MCF 10A (cell line): ENCODE data around the gene COL6A2. TPM values are rescaled to one million over a fixed set of nuclear protein-coding genes. Genes with fewer than 3 reads are reported as not detected.

Experiments used
- BruUV-seq: library from RNA; stranded (reverse); fragments of 400-500 nt; replicated peaks from 2 replicates; lab custom pipeline; 2021; lab: Mats Ljungman, UMichigan
- CTCF ChIA-PET: fragments of 300-600 bp; sonication (Branson Sonifier 250); formaldehyde crosslinking; extraction: SDS; loops from one replicate; lab custom pipeline; 2021; ENCODE audit warnings: antibody characterized with exemption, inconsistent platforms; lab: Yijun Ruan, JAX
- POLR2A ChIA-PET: fragments of 300-600, 350-650 bp; sonication (Branson Sonifier 250); formaldehyde crosslinking; extraction: SDS; loops from one replicate; lab custom pipeline; 2020; ENCODE audit warnings: antibody characterized with exemption, inconsistent platforms; lab: Yijun Ruan, JAX
- DNase-seq: peaks from one replicate; pipeline ENCODE4 v3.0.0-alpha.2; 2018; ENCODE audit not compliant: unreplicated experiment
- H3K27ac Mint-ChIP-seq: one replicate; pipeline ENCODE4 v1.8.0; 2022; ENCODE audit warnings: mild to moderate bottlenecking, low read depth, mixed read lengths; ENCODE audit not compliant: unreplicated experiment
- H3K27me3 Mint-ChIP-seq: one replicate; pipeline ENCODE4 v1.8.0; 2022; ENCODE audit warnings: mixed read lengths; ENCODE audit not compliant: insufficient read depth, unreplicated experiment
- H3K36me3 Mint-ChIP-seq: one replicate; pipeline ENCODE4 v1.8.0; 2022; ENCODE audit warnings: mild to moderate bottlenecking, moderate library complexity, mixed read lengths; ENCODE audit not compliant: insufficient read depth, unreplicated experiment
- H3K4me1 Mint-ChIP-seq: one replicate; pipeline ENCODE4 v1.8.0; 2022; ENCODE audit warnings: mixed read lengths; ENCODE audit not compliant: insufficient read depth, unreplicated experiment
- H3K4me3 Mint-ChIP-seq: one replicate; pipeline ENCODE4 v1.8.0; 2022; ENCODE audit warnings: mild to moderate bottlenecking, moderate library complexity, mixed read lengths; ENCODE audit not compliant: unreplicated experiment
- H3K9me3 Mint-ChIP-seq: one replicate; pipeline ENCODE4 v1.8.0; 2022; ENCODE audit warnings: mixed read lengths; ENCODE audit not compliant: unreplicated experiment
- intact Hi-C: fragments of 100-400 bp; cut with micrococcal nuclease; formaldehyde crosslinking; loops from 2 replicates; pipeline ENCODE4 v1.14.1; 2022
- total RNA-seq: library from RNA; stranded (reverse); gene quantifications from 2 replicates; pipeline ENCODE4 v1.2.3, GENCODE V29; 2022
- TF ChIP-seq, protein P1 (sequence below): fragments of 200-600 bp; IDR thresholded peaks from one replicate; pipeline ENCODE4 v1.8.0; 2022; ENCODE audit warnings: antibody characterized with exemption, mild to moderate bottlenecking; ENCODE audit not compliant: unreplicated experiment

COL6A2 gene
- total RNA-seq, 1 experiment from 2014 or later, result 0.61 TPM

DNA sequence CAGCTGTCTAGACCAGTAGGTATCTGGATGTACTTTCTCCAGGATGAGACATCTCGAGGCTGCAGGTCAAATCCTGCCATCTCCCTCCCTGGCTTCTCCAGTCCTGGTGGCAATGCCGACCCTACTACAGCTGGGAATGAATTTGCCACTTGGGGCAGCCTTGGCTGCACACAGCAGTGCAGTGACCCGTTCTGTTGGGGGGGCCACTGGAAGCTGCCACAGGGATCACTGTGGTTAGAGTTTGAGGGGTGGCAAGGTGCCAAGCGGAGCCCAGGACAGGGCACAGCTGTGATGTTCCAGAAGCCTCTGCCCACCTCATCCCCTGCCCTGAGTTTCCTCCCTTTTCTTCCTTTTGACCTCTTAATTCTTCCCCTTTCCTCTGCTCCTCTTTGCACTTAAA, 17.1 kb downstream of the COL6A2 start:
- peaks cover 5% of the 10 kb centered on the region for H3K4me1 Mint-ChIP-seq
- intact Hi-C loops, result no loop called here
- DNase-seq, result no peak
- CTCF ChIA-PET, result no interaction called here
- POLR2A ChIA-PET, result no interaction called here
- TF ChIP-seq, protein P1, sequence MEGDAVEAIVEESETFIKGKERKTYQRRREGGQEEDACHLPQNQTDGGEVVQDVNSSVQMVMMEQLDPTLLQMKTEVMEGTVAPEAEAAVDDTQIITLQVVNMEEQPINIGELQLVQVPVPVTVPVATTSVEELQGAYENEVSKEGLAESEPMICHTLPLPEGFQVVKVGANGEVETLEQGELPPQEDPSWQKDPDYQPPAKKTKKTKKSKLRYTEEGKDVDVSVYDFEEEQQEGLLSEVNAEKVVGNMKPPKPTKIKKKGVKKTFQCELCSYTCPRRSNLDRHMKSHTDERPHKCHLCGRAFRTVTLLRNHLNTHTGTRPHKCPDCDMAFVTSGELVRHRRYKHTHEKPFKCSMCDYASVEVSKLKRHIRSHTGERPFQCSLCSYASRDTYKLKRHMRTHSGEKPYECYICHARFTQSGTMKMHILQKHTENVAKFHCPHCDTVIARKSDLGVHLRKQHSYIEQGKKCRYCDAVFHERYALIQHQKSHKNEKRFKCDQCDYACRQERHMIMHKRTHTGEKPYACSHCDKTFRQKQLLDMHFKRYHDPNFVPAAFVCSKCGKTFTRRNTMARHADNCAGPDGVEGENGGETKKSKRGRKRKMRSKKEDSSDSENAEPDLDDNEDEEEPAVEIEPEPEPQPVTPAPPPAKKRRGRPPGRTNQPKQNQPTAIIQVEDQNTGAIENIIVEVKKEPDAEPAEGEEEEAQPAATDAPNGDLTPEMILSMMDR, result no peak
- no TSS peak for BruUV-seq
- no peaks in the 10 kb centered on the region for H3K27me3 Mint-ChIP-seq
- no peak overlapping the region for H3K4me3 Mint-ChIP-seq
- H3K9me3 Mint-ChIP-seq, result no peaks in the 10 kb centered on the region
- no peaks in the 10 kb centered on the region for H3K36me3 Mint-ChIP-seq
- no peak overlapping the region for H3K27ac Mint-ChIP-seq

DNA sequence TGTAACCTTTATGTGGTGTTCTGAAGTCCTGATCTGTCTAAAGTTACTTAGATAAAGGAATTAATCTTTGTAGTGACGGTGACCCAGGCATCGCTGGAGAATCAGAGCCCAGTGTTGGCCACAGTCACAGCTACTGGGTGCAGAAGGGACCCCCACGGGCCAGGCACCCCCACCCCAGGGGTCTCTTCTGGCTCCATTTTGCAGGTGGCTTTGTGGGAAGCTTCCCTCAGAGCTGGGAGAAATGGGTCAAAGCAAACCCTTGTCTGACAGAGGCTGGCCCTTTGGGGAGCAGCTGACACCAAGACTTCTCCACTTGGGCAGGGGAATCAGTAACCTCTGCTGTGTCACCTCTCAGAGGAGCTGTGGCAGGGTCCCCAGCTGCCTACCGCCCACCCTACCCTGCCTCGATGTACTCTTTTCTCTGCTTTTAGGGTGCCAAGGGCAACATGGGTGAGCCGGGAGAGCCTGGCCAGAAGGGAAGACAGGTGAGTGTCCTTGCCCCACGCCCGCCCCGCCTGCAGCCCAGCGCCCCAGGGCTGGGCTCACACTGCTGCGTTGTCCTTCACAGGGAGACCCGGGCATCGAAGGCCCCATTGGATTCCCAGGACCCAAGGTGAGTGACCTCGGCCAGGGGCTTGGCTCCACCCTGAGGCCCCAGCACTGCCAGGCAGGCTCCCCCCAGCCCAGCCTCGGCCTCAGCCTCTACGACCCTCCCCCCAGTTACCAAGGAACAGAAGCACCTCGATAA, 17.7 kb downstream of the COL6A2 start:
- H3K9me3 Mint-ChIP-seq, result no peaks in the 10 kb centered on the region
- ChIA-PET POLR2A (no interaction called here), CTCF (no interaction called here)
- no peaks in the 10 kb centered on the region for H3K36me3 Mint-ChIP-seq
- no TSS peak for BruUV-seq
- TF ChIP-seq, protein P1, result no peak
- no peak for DNase-seq
- H3K27ac Mint-ChIP-seq, result no peak overlapping the region
- no peak overlapping the region for H3K4me3 Mint-ChIP-seq
- no peaks in the 10 kb centered on the region for H3K27me3 Mint-ChIP-seq
- H3K4me1 Mint-ChIP-seq, result peaks cover 5% of the 10 kb centered on the region
- intact Hi-C loops, result no loop called here

DNA sequence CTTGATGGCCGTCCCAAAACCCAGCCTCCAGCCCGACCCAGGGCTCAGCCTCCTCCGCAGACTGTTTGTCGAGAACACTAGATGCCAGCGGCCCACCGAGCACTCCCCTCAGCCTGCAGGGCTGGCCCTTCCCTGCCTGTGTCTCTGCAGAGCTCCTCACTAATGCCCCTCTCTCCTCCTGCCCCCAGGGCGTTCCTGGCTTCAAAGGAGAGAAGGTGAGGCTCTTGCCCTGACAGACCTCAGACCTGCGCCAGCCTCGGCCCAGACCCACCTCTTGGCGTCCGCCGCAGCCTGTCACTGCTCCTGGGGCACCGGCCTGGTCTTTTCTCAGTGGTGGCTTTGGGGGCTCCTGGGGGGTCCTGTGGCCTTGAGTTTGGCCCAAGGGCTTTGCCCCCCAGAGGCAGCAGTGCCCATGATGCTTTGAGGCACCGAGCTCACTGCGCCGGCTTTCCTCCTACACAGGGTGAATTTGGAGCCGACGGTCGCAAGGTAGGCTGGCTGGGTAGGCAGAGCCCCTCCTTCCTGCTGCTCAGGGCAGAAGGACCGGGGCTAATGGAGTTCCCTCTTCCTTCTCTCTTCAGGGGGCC, 18.4 kb downstream of the COL6A2 start:
- intact Hi-C loops, result no loop called here
- peaks cover 5% of the 10 kb centered on the region for H3K4me1 Mint-ChIP-seq
- H3K27me3 Mint-ChIP-seq, result no peaks in the 10 kb centered on the region
- no TSS peak for BruUV-seq
- H3K4me3 Mint-ChIP-seq, result no peak overlapping the region
- no peaks in the 10 kb centered on the region for H3K36me3 Mint-ChIP-seq
- CTCF ChIA-PET, result interaction anchor here (0.6 to 0.9 kb wide), 3 partner anchors 33 to 141 kb away, joined by 3 read pairs; no protein-coding TSS in a partner anchor
- no peak for DNase-seq
- H3K9me3 Mint-ChIP-seq, result no peaks in the 10 kb centered on the region
- TF ChIP-seq, protein P1, result no peak
- no peak overlapping the region for H3K27ac Mint-ChIP-seq
- POLR2A ChIA-PET, result no interaction called here

DNA sequence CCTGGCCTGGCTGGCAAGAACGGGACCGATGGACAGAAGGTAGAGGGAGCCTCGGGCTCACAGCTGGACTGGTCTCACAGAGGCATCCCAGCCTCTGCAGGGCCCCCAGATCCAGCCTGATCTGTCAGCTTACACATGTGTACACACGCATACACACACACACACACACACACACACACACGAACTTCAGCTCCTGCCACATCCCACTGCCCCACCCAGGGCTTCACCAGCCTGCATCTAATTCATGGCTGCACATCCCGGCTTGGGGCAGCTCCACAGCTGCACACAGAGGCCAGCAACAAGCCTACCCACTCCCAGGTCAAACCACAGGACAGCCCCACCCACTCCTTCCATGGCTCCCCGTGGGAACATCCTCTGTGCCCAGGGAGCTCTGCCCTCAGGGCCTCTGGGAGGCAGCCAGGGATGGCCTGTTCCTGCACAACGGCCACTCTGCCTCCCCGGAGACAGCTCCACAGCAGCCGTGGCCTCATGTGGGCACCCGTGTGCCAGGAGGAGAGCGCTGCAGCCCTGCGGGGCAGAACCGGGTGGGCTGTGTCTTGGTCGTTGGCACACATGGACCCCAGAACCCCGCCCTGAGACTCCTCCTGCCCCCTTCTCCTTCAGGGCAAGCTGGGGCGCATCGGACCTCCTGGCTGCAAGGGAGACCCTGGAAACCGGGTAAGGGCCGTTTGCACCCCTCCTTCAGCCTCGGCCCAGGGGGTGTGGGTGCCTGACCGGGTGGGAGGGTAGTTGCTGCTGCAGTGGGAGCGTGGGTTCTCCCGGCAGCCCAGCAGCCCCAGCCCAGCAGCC, 19.1 kb downstream of the COL6A2 start:
- no peak overlapping the region for H3K27ac Mint-ChIP-seq
- H3K27me3 Mint-ChIP-seq, result no peaks in the 10 kb centered on the region
- H3K9me3 Mint-ChIP-seq, result no peaks in the 10 kb centered on the region
- no peak overlapping the region for H3K4me3 Mint-ChIP-seq
- no TSS peak for BruUV-seq
- peak; percentile 55 for DNase-seq
- ChIA-PET CTCF (interaction anchor here (0.6 to 0.9 kb wide), 5 partner anchors 22 to 140 kb away, joined by 3 to 7 read pairs (median 3); no protein-coding TSS in a partner anchor), POLR2A (no interaction called here)
- TF ChIP-seq, protein P1, result no peak
- intact Hi-C loops, result no loop called here
- no peaks in the 10 kb centered on the region for H3K36me3 Mint-ChIP-seq
- H3K4me1 Mint-ChIP-seq, result peaks cover 6% of the 10 kb centered on the region
